ENCODE results near the gene SLC4A5. TPM values are rescaled to one million over a fixed set of nuclear protein-coding genes. Genes with fewer than 3 reads are reported as not detected.
A peak's percentile ranks its signal among the peaks of the same experiment; 100 is the strongest.

SLC4A5 gene
- total RNA-seq = 2.6 TPM

- no peak within 1 kb of the TSS for H3K4me3 ChIP-seq (ENCODE audit: low read length in 3 of 3)
- H3K27me3 ChIP-seq (ENCODE audit: control insufficient read depth in 3 of 3, insufficient read depth in 3 of 3, low read length in 3 of 3) = no peaks in the 10 kb centered on the region
- no peaks in the 10 kb centered on the region for H3K4me1 ChIP-seq (ENCODE audit: control insufficient read depth in 3 of 3, insufficient read depth in 3 of 3, low read length in 3 of 3)
- no peak within 1 kb of the TSS for H3K9ac ChIP-seq (ENCODE audit: low read depth in 1 of 3, low read length in 3 of 3)
- peaks cover 0 to 3% (median 0%) of the 10 kb centered on the region in 3 donors for H3K36me3 ChIP-seq (ENCODE audit: control insufficient read depth in 3 of 3, insufficient read depth in 3 of 3, low read length in 3 of 3)
- H3K9me3 ChIP-seq (ENCODE audit: control insufficient read depth in 3 of 3, low read length in 3 of 3) = no peaks in the 10 kb centered on the region
- no peak within 1 kb of the TSS for H3K27ac ChIP-seq (ENCODE audit: low read depth, low read length)
These were observed at the start of gene SLC4A5 for GRCh38 chr2:74343316-74343715. Gene SLC4A5 (minus strand): TSS chr2:74343416. CDS start chr2:74315023, 28,393 bp downstream.

GRCh38 chr2:74392449-74392743 lies 49.2 kb upstream of the SLC4A5 start:
- H3K4me3 ChIP-seq (ENCODE audit: low read length in 3 of 3) = peak overlapping the region; percentile 80 to 97 (median 81)
- no peaks in the 10 kb centered on the region for H3K9me3 ChIP-seq (ENCODE audit: control insufficient read depth in 3 of 3, low read length in 3 of 3)
- peak overlapping the region; percentile 80 to 93 (median 88) for H3K9ac ChIP-seq (ENCODE audit: low read depth in 1 of 3, low read length in 3 of 3)
- no peak overlapping the region for H3K27ac ChIP-seq (ENCODE audit: low read depth, low read length)
- H3K36me3 ChIP-seq (ENCODE audit: control insufficient read depth in 3 of 3, insufficient read depth in 3 of 3, low read length in 3 of 3) = no peaks in the 10 kb centered on the region
- peaks cover 25 to 36% (median 34%) of the 10 kb centered on the region in 3 donors for H3K4me1 ChIP-seq (ENCODE audit: control insufficient read depth in 3 of 3, insufficient read depth in 3 of 3, low read length in 3 of 3)
- no peaks in the 10 kb centered on the region for H3K27me3 ChIP-seq (ENCODE audit: control insufficient read depth in 3 of 3, insufficient read depth in 3 of 3, low read length in 3 of 3)

GRCh38 chr2:74391580-74392448 lies 48.6 kb upstream of the SLC4A5 start:
- Histone ChIP-seq H3K27ac (ENCODE audit: low read depth, low read length) (peak overlapping the region; percentile 93), H3K36me3 (ENCODE audit: control insufficient read depth in 3 of 3, insufficient read depth in 3 of 3, low read length in 3 of 3) (no peaks in the 10 kb centered on the region), H3K9ac (ENCODE audit: low read depth in 1 of 3, low read length in 3 of 3) (peak overlapping the region; percentile 80 to 93 (median 88)), H3K9me3 (ENCODE audit: control insufficient read depth in 3 of 3, low read length in 3 of 3) (no peaks in the 10 kb centered on the region), H3K4me1 (ENCODE audit: control insufficient read depth in 3 of 3, insufficient read depth in 3 of 3, low read length in 3 of 3) (peaks cover 28 to 42% (median 36%) of the 10 kb centered on the region in 3 donors), H3K27me3 (ENCODE audit: control insufficient read depth in 3 of 3, insufficient read depth in 3 of 3, low read length in 3 of 3) (no peaks in the 10 kb centered on the region), H3K4me3 (ENCODE audit: low read length in 3 of 3) (peak overlapping the region; percentile 80 to 97 (median 81))

GRCh38 chr2:74391209-74391579 lies 48.0 kb upstream of the SLC4A5 start:
- Histone ChIP-seq H3K27ac (ENCODE audit: low read depth, low read length) (peak overlapping the region; percentile 93), H3K36me3 (ENCODE audit: control insufficient read depth in 3 of 3, insufficient read depth in 3 of 3, low read length in 3 of 3) (no peaks in the 10 kb centered on the region), H3K9ac (ENCODE audit: low read depth in 1 of 3, low read length in 3 of 3) (peak overlapping the region; percentile 80 to 93 (median 88)), H3K27me3 (ENCODE audit: control insufficient read depth in 3 of 3, insufficient read depth in 3 of 3, low read length in 3 of 3) (no peaks in the 10 kb centered on the region), H3K9me3 (ENCODE audit: control insufficient read depth in 3 of 3, low read length in 3 of 3) (no peaks in the 10 kb centered on the region), H3K4me1 (ENCODE audit: control insufficient read depth in 3 of 3, insufficient read depth in 3 of 3, low read length in 3 of 3) (peaks cover 28 to 44% (median 36%) of the 10 kb centered on the region in 3 donors), H3K4me3 (ENCODE audit: low read length in 3 of 3) (peak overlapping the region; percentile 80 to 97 (median 81))

- H3K27ac ChIP-seq (ENCODE audit: low read depth, low read length) = peak overlapping the region; percentile 93
- no peaks in the 10 kb centered on the region for H3K9me3 ChIP-seq (ENCODE audit: control insufficient read depth in 3 of 3, low read length in 3 of 3)
- peaks cover 28 to 44% (median 36%) of the 10 kb centered on the region in 3 donors for H3K4me1 ChIP-seq (ENCODE audit: control insufficient read depth in 3 of 3, insufficient read depth in 3 of 3, low read length in 3 of 3)
- no peaks in the 10 kb centered on the region for H3K36me3 ChIP-seq (ENCODE audit: control insufficient read depth in 3 of 3, insufficient read depth in 3 of 3, low read length in 3 of 3)
- peak overlapping the region in 1 of 3 donors; percentile 93 for H3K9ac ChIP-seq (ENCODE audit: low read depth in 1 of 3, low read length in 3 of 3)
- no peaks in the 10 kb centered on the region for H3K27me3 ChIP-seq (ENCODE audit: control insufficient read depth in 3 of 3, insufficient read depth in 3 of 3, low read length in 3 of 3)
- H3K4me3 ChIP-seq (ENCODE audit: low read length in 3 of 3) = peak overlapping the region; percentile 80 to 97 (median 81)
These were observed 47.4 kb upstream of the SLC4A5 start for GRCh38 chr2:74390606-74391005.

GRCh38 chr2:74387346-74387745 lies 44.1 kb upstream of the SLC4A5 start:
- Histone ChIP-seq H3K36me3 (ENCODE audit: control insufficient read depth in 3 of 3, insufficient read depth in 3 of 3, low read length in 3 of 3) (no peaks in the 10 kb centered on the region), H3K9me3 (ENCODE audit: control insufficient read depth in 3 of 3, low read length in 3 of 3) (no peaks in the 10 kb centered on the region), H3K4me3 (ENCODE audit: low read length in 3 of 3) (no peak overlapping the region), H3K9ac (ENCODE audit: low read depth in 1 of 3, low read length in 3 of 3) (no peak overlapping the region), H3K27me3 (ENCODE audit: control insufficient read depth in 3 of 3, insufficient read depth in 3 of 3, low read length in 3 of 3) (no peaks in the 10 kb centered on the region), H3K4me1 (ENCODE audit: control insufficient read depth in 3 of 3, insufficient read depth in 3 of 3, low read length in 3 of 3) (peaks cover 38 to 64% (median 46%) of the 10 kb centered on the region in 3 donors), H3K27ac (ENCODE audit: low read depth, low read length) (no peak overlapping the region)

DNA sequence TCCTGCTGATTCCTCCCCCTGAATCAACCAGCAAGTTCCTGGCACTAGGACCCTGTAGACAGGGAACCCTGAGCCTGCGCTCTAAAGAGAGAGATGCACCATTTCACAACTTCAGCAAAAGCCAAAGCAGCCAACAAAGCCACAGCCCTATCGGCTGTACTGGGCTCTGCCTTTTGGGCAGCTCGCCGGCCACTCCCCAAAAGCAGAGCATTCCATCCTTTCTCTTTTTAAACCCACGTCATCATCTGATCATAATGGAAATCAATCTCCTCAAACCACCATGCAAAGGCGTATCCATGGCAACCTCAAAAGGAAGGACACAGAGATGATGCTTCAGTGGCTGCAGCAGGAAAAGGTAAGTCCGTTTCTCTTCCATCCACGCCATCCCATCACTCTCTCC lies 42.2 kb upstream of the SLC4A5 start:
- no peaks in the 10 kb centered on the region for H3K27me3 ChIP-seq (ENCODE audit: control insufficient read depth in 3 of 3, insufficient read depth in 3 of 3, low read length in 3 of 3)
- no peak overlapping the region for H3K27ac ChIP-seq (ENCODE audit: low read depth, low read length)
- no peaks in the 10 kb centered on the region for H3K9me3 ChIP-seq (ENCODE audit: control insufficient read depth in 3 of 3, low read length in 3 of 3)
- no peak overlapping the region for H3K9ac ChIP-seq (ENCODE audit: low read depth in 1 of 3, low read length in 3 of 3)
- H3K4me3 ChIP-seq (ENCODE audit: low read length in 3 of 3) = no peak overlapping the region
- no peaks in the 10 kb centered on the region for H3K36me3 ChIP-seq (ENCODE audit: control insufficient read depth in 3 of 3, insufficient read depth in 3 of 3, low read length in 3 of 3)
- peaks cover 42 to 74% (median 46%) of the 10 kb centered on the region in 3 donors for H3K4me1 ChIP-seq (ENCODE audit: control insufficient read depth in 3 of 3, insufficient read depth in 3 of 3, low read length in 3 of 3)

DNA sequence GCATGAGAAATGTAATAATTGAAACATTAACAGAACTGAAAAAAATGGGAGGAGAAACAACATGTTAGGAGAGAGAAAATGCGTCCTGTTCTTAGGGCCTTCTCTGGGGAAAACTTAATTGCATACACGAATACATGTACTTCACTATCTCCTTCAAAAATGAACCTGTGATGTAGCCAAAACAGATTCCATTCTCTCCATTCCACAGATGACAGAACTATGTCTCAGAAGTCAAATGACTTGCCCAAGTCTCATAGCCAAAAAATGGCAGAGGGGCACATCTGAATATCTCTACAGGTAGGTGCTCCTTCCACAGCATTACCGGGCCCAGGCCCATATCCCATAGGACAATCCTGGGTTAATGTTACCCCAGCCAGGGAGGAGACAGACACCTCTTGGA lies 40.8 kb upstream of the SLC4A5 start:
- H3K4me3 ChIP-seq (ENCODE audit: low read length in 3 of 3) = no peak overlapping the region
- H3K36me3 ChIP-seq (ENCODE audit: control insufficient read depth in 3 of 3, insufficient read depth in 3 of 3, low read length in 3 of 3) = no peaks in the 10 kb centered on the region
- H3K9ac ChIP-seq (ENCODE audit: low read depth in 1 of 3, low read length in 3 of 3) = no peak overlapping the region
- H3K4me1 ChIP-seq (ENCODE audit: control insufficient read depth in 3 of 3, insufficient read depth in 3 of 3, low read length in 3 of 3) = peaks cover 42 to 73% (median 46%) of the 10 kb centered on the region in 3 donors
- no peaks in the 10 kb centered on the region for H3K27me3 ChIP-seq (ENCODE audit: control insufficient read depth in 3 of 3, insufficient read depth in 3 of 3, low read length in 3 of 3)
- H3K27ac ChIP-seq (ENCODE audit: low read depth, low read length) = no peak overlapping the region
- H3K9me3 ChIP-seq (ENCODE audit: control insufficient read depth in 3 of 3, low read length in 3 of 3) = no peaks in the 10 kb centered on the region

DNA sequence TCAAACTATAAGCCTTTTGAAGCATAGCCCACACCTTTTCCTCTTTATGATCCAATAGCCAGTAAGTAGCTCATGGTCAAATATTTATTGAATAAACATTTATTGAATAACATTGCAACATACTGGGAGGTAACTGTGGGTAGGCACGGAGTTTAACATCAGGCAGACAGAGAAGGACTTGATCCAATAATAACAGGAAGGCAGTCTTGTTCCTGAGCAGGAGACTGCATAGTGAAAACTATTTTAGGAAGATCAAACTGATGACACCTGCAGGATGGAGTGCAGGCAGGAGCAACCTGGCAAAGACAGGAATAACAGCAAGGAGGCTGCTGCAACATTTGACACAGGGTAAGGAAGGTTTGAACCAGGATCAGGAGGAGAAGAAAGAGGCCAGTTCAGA lies 40.0 kb upstream of the SLC4A5 start:
- Histone ChIP-seq H3K27me3 (ENCODE audit: control insufficient read depth in 3 of 3, insufficient read depth in 3 of 3, low read length in 3 of 3) (no peaks in the 10 kb centered on the region), H3K27ac (ENCODE audit: low read depth, low read length) (no peak overlapping the region), H3K4me1 (ENCODE audit: control insufficient read depth in 3 of 3, insufficient read depth in 3 of 3, low read length in 3 of 3) (peaks cover 37 to 65% (median 41%) of the 10 kb centered on the region in 3 donors), H3K9me3 (ENCODE audit: control insufficient read depth in 3 of 3, low read length in 3 of 3) (no peaks in the 10 kb centered on the region), H3K36me3 (ENCODE audit: control insufficient read depth in 3 of 3, insufficient read depth in 3 of 3, low read length in 3 of 3) (peaks cover 0 to 2% (median 0%) of the 10 kb centered on the region in 3 donors), H3K4me3 (ENCODE audit: low read length in 3 of 3) (no peak overlapping the region), H3K9ac (ENCODE audit: low read depth in 1 of 3, low read length in 3 of 3) (no peak overlapping the region)

- Histone ChIP-seq H3K36me3 (ENCODE audit: control insufficient read depth in 3 of 3, insufficient read depth in 3 of 3, low read length in 3 of 3) (peaks cover 11 to 15% (median 13%) of the 10 kb centered on the region in 3 donors), H3K27ac (ENCODE audit: low read depth, low read length) (no peak overlapping the region), H3K9ac (ENCODE audit: low read depth in 1 of 3, low read length in 3 of 3) (peak overlapping the region in 1 of 3 donors; percentile 28), H3K27me3 (ENCODE audit: control insufficient read depth in 3 of 3, insufficient read depth in 3 of 3, low read length in 3 of 3) (no peaks in the 10 kb centered on the region), H3K9me3 (ENCODE audit: control insufficient read depth in 3 of 3, low read length in 3 of 3) (no peaks in the 10 kb centered on the region), H3K4me1 (ENCODE audit: control insufficient read depth in 3 of 3, insufficient read depth in 3 of 3, low read length in 3 of 3) (peaks cover 32 to 50% (median 32%) of the 10 kb centered on the region in 3 donors), H3K4me3 (ENCODE audit: low read length in 3 of 3) (no peak overlapping the region)
These were observed 38.5 kb upstream of the SLC4A5 start for GRCh38 chr2:74381751-74382150.
